Psoas muscle (tissue), 8 donors: ENCODE data around the gene RNU1-3. TPM values are rescaled to one million over a fixed set of nuclear protein-coding genes. Genes with fewer than 3 reads are reported as not detected.
"Not testable (repeated sequence)": the region's sequence is repeated elsewhere in the genome, so short reads cannot be mapped to it uniquely, and the experiment has no call there.

Experiments used
- ATAC-seq, 4 donors: fragments of 200-7000 bp; cut with Tn5 transposase; one replicate each; pipeline ENCODE4 v1.9.1; 2020; ENCODE audit warnings: moderate library complexity in 3 of 4, mild to moderate bottlenecking in 2 of 4
- DNase-seq, 2 donors: peaks; one replicate each; pipeline ENCODE4 v3.0.0-alpha.2; 2020
- H3K27ac ChIP-seq: fragments of 200-600 bp; one replicate; pipeline ENCODE4 v1.8.0; 2022
- H3K27me3 ChIP-seq, 3 donors: fragments of 200-600 bp in 1 of 3; one replicate each; pipeline versions ENCODE4 v1.6.1 to v1.8.0; 2013 to 2022; ENCODE audit warnings: low read length in 2 of 3, mild to moderate bottlenecking in 2 of 3, moderate library complexity in 1 of 3; ENCODE audit not compliant: insufficient read depth in 3 of 3
- H3K36me3 ChIP-seq, 2 donors: fragments of 200-600 bp in 1 of 2; one replicate each; pipeline versions ENCODE4 v1.6.1 to v1.8.0; 2013 to 2022; ENCODE audit warnings: low read depth in 1 of 2, mild to moderate bottlenecking in 1 of 2, moderate library complexity in 1 of 2; ENCODE audit not compliant: insufficient read depth in 1 of 2
- H3K4me1 ChIP-seq: fragments of 200-600 bp; one replicate; pipeline ENCODE4 v1.8.0; 2022
- H3K4me3 ChIP-seq: fragments of 200-600 bp; one replicate; pipeline ENCODE4 v1.8.0; 2022; ENCODE audit warnings: mild to moderate bottlenecking
- H3K9me3 ChIP-seq: fragments of 200-600 bp; one replicate; pipeline ENCODE4 v1.8.0; 2022
- WGBS, 3 donors: extraction: QIAGEN DNeasy Blood & Tissue Kit; methylation state at CpG; one replicate each; pipeline versions ENCODE4 v1.1.6 to v1.1.7; 2013; 5-methylcytosine and 5-hydroxymethylcytosine counted together
- intact Hi-C, 2 donors: fragments of 100-400 bp; cut with DNase I; formaldehyde crosslinking; loops; one replicate each; pipeline versions ENCODE4 v1.11.0 to v1.14.2; 2022
- polyA plus RNA-seq, 3 donors: library from polyadenylated mRNA; stranded (reverse); fragments of 200-250 nt; gene quantifications; one replicate each; pipeline ENCODE4 v1.2.3, GENCODE V29; 2013
- total RNA-seq, 4 donors: library from RNA; stranded (reverse); fragmentation: NEBNext Ultra II Directional in 2 of 4; extraction: Animal tissue kit (Norgen Biotek cat#: 25700) in 2 of 4; gene quantifications; one replicate each; pipeline versions ENCODE4 v1.2.1 to v1.2.4, GENCODE V29; 2021 to 2023
- donor health status: healthy with polysubstance abuse.
- donor health status: DM: no; HTN: no; CAD: no; lungs with moderate emphysema.
- donor health status: Bipolar disorder and iron deficiency.
- donor health status: healthy.
- donor health status: DM: yes; HTN: yes; CAD: no.
- donor health status: DM: no; HTN: no; CAD: no.
- donor health status: DM: no; HTN: no; CAD: no.
- donor health status: DM: yes; HTN: yes; CAD: no.

Gene RNU1-3
- total and polyA plus RNA-seq, 7 donors: 1,264 to 5,208 (median 3,151) TPM; not detected in 3

DNA sequence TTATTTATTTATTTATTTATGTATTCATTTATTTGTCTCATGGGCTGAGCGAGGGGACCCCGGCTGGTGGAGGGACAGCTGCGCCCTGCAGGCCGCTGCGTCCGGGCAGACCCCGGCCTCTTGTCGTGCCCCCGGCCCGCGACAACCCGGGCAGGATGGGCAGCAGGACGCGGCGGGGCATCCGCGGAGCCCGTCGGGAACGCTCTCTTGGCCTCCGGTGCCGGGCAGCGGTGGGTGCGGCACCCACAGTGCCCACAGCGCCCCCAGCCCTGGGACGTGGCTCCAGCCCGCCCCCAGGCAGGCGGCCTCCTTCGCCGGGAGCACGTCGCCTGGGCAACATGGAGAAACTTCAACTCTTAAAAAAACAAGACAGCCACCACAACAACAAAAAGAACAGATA is 8.5 kb downstream of the RNU1-3 start:
- ATAC-seq: peak in 2 of 4 donors; percentile 30 to 35

DNA sequence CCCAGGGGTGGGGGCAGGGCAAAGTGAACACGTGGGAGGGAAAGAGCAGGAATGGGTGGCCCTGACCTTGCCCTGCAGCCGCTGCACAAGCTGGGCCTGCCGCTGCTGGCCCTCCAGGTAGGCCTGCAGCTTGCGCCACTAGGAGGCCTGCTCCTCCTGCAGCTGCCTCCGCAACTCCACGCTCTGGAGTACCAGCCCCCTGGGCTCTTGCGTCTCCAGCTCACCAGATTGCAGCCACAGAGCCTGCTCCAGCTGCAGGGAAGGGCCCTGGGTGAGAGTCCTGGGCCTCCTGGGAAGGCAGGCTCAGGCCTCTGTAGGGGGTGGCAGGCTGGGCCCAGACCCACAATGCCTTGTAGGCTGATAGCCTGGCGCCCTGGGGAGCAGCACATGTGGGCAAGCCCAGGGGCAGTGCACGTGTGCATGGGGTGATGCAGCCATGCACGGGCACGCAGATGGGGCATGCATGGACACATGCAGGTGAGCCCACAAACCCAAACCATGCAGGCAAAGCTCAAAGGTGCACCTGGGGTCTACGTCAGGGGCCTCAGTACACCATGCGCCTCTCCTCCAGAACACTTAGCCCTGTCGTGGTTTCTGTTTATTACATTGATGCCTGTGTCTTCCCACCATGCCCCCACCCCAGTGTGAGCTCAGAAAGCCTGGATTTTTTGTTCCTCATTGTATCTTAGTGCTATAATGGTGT is 9.6 kb downstream of the RNU1-3 start:
- H3K4me3 ChIP-seq, H3K27me3 ChIP-seq, H3K36me3 ChIP-seq, DNase-seq, H3K4me1 ChIP-seq, intact Hi-C loops, H3K9me3 ChIP-seq, H3K27ac ChIP-seq: not testable (repeated sequence)
- peak in 2 of 4 donors; percentile 23 to 41 for ATAC-seq
- 90 to 94% methylated on average over 2 to 3 of the region's 14 CpGs; no CpG with 5 or more reads in 1 of the 3 donors for WGBS, 3 donors

More for the DNA sequence above, 8.5 kb downstream of the RNU1-3 start:
- H3K4me1 ChIP-seq, intact Hi-C loops, H3K36me3 ChIP-seq, DNase-seq, H3K27ac ChIP-seq, H3K27me3 ChIP-seq, H3K4me3 ChIP-seq, H3K9me3 ChIP-seq: not testable (repeated sequence)
- 85 to 91% (median 86%) methylated on average over 13 to 16 of the region's 32 CpGs for WGBS, 3 donors

DNA sequence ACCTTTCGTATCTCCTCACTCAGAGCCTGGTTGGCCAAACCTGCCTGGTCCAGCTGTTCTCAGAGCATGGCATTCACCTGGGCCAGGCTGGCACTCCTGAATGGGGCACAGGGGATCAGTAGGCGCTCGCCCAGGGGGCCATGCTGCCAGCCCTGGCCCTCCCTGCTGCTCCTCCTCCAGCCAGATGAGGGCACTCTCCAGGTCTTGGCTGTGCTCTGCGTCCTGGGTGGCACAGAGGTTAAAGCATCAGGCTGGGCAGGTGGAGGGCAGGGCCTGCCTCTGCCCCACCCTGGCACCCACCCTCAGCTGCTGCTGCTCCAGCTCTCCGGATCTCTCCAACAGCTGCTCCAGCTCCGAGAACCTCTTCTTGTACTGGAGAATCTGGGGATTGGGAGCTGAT is 10.2 kb downstream of the RNU1-3 start:
- H3K27me3 ChIP-seq, H3K4me1 ChIP-seq, H3K4me3 ChIP-seq, H3K36me3 ChIP-seq, intact Hi-C loops, H3K9me3 ChIP-seq, H3K27ac ChIP-seq: not testable (repeated sequence)
- 56% methylated on average over 1 of the region's 6 CpGs; no CpG with 5 or more reads in 2 of the 3 donors for WGBS, 3 donors
- DNase-seq (peak in 1 of 2 donors; percentile 8), ATAC-seq (peak in 1 of 4 donors; percentile 32)

DNA sequence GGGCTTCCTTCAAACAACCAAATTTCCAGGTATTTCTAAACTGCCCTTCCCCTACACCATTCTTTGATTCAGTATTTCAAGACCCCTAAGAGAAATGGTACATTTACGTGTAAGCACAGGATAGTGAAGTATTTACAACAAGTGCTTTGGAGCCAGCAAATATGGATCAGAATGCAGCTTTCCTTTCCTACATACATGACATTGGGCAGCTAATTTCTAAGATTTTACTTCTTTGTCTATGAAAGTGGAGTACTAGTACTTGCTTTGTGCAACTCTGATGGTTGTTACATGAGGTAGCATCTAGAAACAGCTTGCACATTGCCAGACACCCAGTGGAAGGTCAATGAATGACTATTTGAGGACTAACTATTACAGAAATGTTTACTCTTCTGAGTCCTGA is 15.2 kb downstream of the RNU1-3 start:
- H3K27ac ChIP-seq, H3K27me3 ChIP-seq, intact Hi-C loops, ATAC-seq, H3K36me3 ChIP-seq, H3K4me1 ChIP-seq, H3K9me3 ChIP-seq, H3K4me3 ChIP-seq, DNase-seq: not testable (repeated sequence)
- WGBS, 3 donors: 94 to 100% (median 97%) methylated on average over 1 of the region's 1 CpG

DNA sequence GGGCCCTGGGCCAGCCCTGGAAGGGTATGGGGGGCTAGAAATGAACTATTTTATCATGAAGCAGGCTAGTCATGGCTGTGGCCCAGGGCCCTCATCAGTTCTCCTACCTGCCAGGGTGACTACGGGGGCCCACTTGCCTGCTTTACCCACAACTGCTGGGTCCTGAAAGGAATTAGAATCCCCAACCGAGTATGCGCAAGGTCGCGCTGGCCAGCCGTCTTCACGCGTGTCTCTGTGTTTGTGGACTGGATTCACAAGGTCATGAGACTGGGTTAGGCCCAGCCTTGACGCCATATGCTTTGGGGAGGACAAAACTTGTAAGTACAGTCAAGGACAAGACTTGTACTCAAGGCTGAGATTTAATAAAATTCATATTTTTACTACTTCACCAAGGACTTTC is 16.8 kb downstream of the RNU1-3 start:
- H3K27ac ChIP-seq, H3K36me3 ChIP-seq, H3K4me3 ChIP-seq, H3K9me3 ChIP-seq, intact Hi-C loops, H3K4me1 ChIP-seq, ATAC-seq: not testable (repeated sequence)
- peaks cover 0 to 12% (median 2%) of the 10 kb centered on the region in 3 donors for H3K27me3 ChIP-seq
- peak in 1 of 2 donors; percentile 54 for DNase-seq
- WGBS, 3 donors: 78 to 91% (median 88%) methylated on average over 8 to 9 of the region's 9 CpGs

DNA sequence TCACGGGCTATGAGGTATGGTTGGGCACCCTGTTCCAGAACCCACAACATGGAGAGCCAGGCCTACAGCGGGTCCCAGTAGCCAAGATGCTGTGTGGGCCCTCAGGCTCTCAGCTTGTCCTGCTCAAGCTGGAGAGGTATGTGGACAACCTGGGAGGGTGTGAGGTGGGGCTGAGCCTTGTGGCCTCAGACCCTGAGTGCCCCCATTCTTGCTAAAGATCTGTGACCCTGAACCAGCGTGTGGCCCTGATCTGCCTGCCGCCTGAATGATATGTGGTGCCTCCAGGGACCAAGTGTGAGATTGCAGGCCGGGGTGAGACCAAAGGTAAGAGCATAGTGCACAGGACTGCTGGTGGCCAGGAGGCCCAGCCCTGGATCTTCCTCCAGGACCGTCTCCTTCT is 17.4 kb downstream of the RNU1-3 start:
- H3K4me3 ChIP-seq, intact Hi-C loops, H3K36me3 ChIP-seq, H3K27ac ChIP-seq, H3K4me1 ChIP-seq, H3K9me3 ChIP-seq, ATAC-seq: not testable (repeated sequence)
- 79 to 93% (median 83%) methylated on average over 2 to 5 of the region's 6 CpGs for WGBS, 3 donors
- peaks cover 0 to 12% (median 2%) of the 10 kb centered on the region in 3 donors for H3K27me3 ChIP-seq
- DNase-seq: peak; percentile 13 to 39

DNA sequence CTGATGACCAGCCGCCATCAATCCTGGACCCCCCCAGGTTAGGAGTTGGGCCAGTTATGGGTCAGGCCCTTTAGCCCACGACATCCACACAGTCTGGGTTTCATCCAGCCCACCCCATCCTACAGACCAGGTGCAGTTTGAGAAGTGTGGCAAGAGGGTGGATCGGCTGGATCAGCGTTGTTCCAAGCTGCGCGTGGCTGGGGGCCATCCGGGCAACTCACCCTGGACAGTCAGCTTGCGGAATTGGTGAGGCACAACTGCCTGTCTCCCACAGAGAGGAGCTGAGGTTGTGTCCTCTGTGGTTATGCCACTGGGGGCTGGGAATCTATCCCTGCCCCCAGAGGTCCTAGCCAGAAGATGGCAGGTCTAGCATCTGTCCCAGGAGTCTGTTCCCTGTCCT is 18.0 kb downstream of the RNU1-3 start:
- intact Hi-C loops, H3K4me1 ChIP-seq, H3K9me3 ChIP-seq, H3K36me3 ChIP-seq, ATAC-seq, H3K27ac ChIP-seq, H3K4me3 ChIP-seq: not testable (repeated sequence)
- peaks cover 0 to 12% (median 2%) of the 10 kb centered on the region in 3 donors for H3K27me3 ChIP-seq
- peak; percentile 11 to 26 for DNase-seq
- 77 to 80% methylated on average over 6 to 7 of the region's 8 CpGs; no CpG with 5 or more reads in 1 of the 3 donors for WGBS, 3 donors

DNA sequence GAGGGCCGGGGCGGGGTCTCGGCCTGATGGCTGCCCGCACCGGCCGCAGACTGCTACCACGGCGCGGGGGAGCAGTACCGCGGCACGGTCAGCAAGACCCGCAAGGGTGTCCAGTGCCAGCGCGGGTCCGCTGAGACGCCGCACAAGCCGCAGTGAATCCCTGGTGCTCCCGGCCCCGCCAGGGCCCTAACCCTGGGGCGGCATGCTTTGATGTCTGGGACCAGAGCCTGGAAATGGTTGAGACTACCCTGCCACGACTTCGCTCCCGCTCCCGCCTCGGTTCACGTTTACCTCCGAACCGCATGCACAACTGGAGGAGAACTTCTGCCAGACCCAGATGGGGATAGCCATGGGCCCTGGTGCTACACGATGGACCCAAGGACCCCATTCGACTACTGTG is 18.5 kb downstream of the RNU1-3 start:
- DNase-seq: peak; percentile 19 to 33
- intact Hi-C loops, H3K9me3 ChIP-seq, H3K27ac ChIP-seq, H3K4me3 ChIP-seq, ATAC-seq, H3K36me3 ChIP-seq: not testable (repeated sequence)
- WGBS, 3 donors: 18 to 67% (median 23%) methylated on average over 1 to 27 of the region's 32 CpGs
- Histone ChIP-seq H3K27me3 (peaks cover 0 to 12% (median 2%) of the 10 kb centered on the region in 3 donors), H3K4me1 (peaks cover 14% of the 10 kb centered on the region)

DNA sequence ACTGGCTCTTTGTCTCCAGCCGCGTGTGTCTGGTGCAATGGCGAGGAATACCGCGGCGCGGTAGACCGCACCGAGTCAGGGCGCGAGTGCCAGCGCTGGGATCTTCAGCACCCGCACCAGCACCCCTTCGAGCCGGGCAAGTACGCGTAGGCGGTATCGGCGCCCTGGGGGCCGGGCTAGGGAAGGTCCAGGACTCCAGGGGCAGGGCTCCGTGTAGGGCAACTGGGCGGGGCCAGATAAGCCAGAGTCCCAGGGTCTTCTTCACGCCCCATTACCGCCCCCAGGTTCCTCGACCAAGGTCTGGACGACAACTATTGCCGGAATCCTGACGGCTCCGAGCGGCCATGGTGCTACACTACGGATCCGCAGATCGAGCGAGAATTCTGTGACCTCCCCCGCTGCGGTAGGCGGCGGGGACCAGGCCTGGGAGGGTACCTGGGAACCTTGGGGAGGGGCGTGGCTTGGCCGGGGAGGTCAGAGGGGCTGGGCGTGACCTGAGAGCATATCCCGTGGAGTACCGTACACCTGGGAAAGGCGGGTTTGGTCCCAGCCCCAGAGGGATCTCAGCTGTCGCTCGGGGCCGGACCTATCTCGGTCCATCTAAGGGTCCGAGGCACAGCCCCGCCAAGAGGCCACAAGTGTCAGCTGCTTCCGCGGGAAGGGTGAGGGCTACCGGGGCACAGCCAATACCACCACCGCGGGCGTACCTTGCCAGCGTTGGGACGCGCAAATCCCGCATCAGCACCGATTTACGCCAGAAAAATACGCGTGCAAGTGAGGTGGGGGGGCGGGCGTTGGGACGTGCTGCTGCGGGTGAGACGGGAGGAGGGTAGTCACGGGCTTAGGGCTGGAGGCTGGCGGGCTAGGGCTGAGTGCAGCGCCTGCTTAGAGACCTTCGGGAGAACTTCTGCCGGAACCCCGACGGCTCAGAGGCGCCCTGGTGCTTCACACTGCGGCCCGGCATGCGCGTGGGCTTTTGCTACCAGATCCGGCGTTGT is 19.3 kb downstream of the RNU1-3 start:
- intact Hi-C loops, ATAC-seq, H3K36me3 ChIP-seq, H3K9me3 ChIP-seq, H3K27ac ChIP-seq: not testable (repeated sequence)
- Histone ChIP-seq H3K4me1 (peaks cover 21% of the 10 kb centered on the region), H3K27me3 (peaks cover 0 to 12% (median 2%) of the 10 kb centered on the region in 3 donors), H3K4me3 (peak overlapping the region; percentile 7)
- DNase-seq: peak; percentile 14 to 45
- WGBS, 3 donors: 6 to 7% (median 7%) methylated on average over 32 to 58 of the region's 84 CpGs

DNA sequence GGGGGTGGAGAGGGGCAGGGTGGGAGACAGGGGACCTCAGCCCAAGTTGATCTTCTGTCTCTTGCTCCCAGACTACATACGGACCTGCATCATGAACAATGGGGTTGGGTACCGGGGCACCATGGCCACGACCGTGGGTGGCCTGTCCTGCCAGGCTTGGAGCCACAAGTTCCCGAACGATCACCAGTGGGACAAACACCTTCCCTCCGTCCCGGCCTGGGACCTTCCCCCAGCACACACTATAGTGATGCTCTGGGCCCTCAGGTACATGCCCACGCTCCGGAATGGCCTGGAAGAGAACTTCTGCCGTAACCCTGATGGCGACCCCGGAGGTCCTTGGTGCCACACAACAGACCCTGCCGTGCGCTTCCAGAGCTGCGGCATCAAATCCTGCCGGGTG is 20.0 kb downstream of the RNU1-3 start:
- WGBS, 3 donors: 89 to 96% methylated on average over 6 to 14 of the region's 17 CpGs; no CpG with 5 or more reads in 1 of the 3 donors
- intact Hi-C loops, H3K9me3 ChIP-seq, H3K4me3 ChIP-seq, H3K27ac ChIP-seq, ATAC-seq: not testable (repeated sequence)
- peak in 1 of 2 donors; percentile 21 for DNase-seq
- peaks cover 0 to 12% (median 2%) of the 10 kb centered on the region in 3 donors for H3K27me3 ChIP-seq
- H3K36me3 ChIP-seq: peaks cover 0 to 10% of the 10 kb centered on the region in 2 donors
- H3K4me1 ChIP-seq: peaks cover 29% of the 10 kb centered on the region
